GM15510 (cell line): ENCODE data around the gene C16orf96.
A peak's percentile ranks its signal among the peaks of the same experiment; 100 is the strongest.

Experiments used
- POLR2A ChIP-seq: IDR thresholded peaks from 3 replicates; pipeline ENCODE4 v1.6.1; 2011; ENCODE audit warnings: borderline replicate concordance; ENCODE audit not compliant: insufficient read length; ENCODE audit errors: extremely low read depth

The C16orf96 gene

DNA sequence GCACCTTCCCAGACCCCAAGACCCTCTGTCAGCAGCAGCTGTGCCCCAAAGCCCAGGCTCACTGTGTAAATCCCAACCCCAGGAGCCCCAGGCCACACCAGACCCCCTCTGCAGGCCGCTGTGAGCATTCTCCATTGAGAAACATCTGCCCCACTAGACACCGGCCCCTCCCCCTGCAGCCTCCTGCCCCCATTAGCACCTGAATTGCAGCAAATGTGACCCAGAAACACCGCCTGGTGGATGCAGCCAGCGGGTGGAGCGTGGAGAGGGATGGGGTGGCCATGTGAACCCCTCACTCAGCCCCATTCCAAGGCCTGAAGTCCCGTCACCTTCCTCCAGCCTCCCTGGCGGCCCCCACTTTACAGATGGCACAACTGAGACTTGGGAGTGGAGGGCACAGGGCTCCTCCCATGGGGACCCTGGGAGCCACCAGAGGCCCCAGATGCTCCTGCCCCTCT is 56.4 kb downstream of the C16orf96 start:
- no peak for TF ChIP-seq POLR2A

- TF ChIP-seq POLR2A: no peak
These were observed 57.0 kb downstream of the C16orf96 start for GRCh38 chr16:4612977-4613635.

DNA sequence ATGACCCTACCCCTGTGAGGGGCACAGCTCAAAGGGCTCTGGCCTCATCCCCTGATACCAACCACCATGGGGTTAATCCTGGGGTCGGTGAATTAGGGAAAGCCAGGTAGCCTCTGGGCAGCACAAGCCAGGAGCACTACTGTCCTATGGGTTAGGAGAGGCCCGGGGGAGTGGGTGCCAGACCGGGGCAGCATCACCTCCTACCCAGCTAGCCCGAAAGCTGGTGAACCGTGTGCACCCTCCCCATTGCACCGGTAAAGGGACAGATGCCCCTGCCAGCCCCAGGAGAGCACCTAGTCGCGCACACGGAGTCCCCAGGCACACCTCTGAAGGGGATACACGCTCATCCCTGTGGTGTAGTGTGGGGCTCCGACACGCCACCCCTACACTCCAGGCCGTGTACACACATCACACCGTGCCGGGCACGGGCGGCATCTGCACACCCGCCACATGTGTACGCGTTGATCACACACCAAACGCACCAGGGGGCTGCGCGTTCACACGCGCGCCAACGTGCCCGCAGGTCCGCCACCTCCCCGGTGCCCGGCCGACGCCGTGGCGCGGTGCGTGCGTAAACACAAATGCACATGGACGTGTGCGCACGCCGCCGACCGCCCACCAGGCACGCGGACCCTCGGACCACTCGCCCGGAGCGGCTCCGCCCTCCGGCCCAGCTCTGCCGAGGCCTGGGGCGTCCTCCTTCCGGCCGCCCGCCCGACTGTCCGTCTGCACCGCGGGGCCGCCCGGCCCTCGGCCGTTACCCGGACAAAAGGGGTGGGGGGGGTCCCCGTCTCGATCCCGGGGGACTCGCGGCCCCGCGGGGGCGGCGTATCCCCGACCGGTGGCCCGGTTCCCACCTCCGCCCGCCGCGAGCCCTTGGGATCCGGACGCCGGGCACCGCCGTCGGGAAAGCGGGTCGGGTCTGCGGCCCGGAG is 57.8 kb downstream of the C16orf96 start:
- TF ChIP-seq POLR2A: peak; percentile 33

DNA sequence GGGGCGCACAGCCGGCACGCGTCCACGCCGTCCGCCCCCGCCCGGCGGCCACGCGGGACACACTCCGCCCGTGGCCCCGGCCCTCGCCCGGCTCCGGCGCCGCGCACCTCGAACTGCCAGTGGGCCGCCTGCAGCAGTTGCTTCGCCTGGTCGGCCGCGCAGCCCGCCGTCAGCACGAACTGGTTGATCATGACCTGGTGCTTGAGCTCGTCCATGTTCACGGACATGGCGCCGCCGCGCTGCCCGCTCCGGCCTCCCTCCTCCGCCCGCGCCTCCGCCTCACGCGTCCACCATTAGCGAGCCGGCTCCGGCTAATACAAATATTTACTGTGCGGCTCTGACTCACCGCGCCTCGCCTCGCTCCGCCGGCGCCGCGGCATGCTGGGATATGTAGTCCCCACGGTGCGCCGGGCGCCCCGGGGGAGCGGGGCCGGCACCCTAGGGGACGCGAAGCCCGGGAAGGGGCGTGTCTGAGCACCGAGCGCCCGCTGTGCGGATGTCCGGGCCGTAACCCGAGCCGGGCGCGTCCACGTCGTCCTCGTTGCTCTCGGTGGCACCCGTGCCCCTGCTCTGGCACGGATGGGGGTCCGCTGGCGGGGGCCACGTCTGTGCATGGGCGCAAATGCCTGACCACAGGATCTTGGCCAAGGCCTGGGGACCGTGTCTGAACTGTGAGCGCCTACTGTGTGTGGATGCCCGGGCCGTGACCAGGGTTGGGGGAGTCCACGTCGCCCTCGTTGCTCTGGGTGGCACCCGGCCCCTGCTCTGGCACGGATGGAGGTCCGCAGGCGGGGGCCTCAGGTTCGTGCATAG is 58.6 kb downstream of the C16orf96 start, which contains the start of gene UBALD1:
UBALD1 (minus strand) TSS at position 318 of the 813 bp plus-strand sequence; CDS start at position 227, 91 bp downstream.
- peak; percentile 76 for TF ChIP-seq POLR2A

DNA sequence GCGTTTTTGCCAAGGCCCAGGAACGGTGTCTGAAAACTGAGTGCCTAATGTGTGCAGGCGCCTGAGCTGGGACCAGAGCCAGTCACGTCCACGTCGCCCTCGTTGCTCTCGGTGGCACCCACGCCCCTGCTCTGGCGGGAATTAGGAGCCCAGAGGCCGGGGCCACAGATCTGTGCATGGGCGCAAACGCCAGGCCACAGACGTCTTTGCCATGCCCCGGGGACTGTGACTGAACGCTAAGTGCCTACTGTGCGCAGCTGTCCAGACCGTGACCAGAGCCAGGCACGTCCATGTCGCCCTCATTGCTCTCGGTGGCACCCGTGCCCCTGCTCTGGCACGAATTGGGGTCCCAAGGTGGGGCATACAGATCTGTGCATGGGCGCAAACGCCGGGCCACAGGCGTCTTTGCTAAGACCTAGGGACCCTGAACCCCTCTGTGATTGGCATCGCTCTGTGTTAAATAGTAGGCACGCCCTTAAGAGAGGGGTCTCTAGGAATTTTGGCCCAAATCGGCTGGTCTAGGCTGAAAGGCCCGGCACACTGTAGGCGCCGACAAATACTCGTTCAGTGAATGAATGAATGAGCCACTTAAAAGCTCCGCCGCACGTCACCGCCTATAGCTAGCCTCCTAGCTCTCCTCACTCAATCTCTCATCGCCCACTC is 59.4 kb downstream of the C16orf96 start:
- no peak for TF ChIP-seq POLR2A

DNA sequence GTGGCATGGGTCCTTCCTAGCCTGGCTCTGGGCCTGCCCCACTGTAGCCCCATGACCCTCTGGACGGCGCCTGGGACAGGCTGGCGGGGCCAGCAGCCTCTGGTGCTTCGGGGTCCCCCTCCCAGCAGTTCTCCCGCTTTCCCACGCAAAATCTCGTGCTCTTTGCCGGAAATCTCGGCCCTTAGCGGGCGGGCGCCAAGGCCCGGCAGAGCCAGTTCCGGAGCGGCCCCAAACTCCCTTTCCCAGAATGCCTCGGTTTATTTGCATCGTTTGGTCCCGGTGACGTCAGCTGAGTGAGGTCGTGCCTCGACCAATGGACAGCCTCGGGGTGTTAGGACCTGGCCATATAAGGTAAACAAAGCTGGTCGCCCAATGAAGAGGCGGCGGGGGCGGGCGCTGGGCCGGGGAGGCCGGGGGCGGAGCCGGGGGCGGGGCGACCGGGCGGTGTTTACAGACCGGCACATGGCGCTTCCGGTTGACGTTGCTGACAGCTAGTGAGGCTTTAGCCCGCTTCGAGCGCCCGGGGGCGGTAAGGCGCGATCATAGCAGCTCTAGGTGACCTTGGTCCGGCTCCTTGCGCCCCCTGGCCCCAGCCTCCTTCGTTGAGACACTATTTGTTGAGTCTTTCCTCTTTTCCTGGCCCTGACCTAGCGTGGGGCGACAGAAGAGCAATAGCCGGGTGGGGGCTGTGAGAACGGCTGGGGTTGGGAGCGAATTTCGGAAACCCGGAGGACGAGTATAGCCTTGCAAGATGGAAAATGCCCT is 60.1 kb downstream of the C16orf96 start:
- TF ChIP-seq POLR2A: peak; percentile 55

DNA sequence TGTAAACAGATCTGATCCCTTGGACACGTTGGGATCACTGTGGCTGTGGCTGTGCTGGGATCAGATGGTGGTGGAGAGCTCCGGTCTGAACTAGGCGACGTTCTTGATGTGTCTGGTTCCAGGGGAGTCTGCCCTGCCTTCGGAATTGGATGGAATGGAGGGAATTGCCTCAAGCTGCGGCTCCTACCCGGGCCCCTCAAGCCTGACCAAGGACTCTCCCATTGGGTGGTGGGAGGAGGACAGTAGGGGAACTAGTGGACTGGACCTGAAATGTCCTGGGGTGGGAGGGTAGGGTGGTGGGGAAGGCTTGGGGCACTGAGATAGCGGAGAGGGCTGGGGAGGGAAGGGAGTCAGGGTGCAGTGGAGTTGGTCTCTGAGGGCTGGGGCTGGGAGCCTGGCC is 61.7 kb downstream of the C16orf96 start:
- no peak for TF ChIP-seq POLR2A

GRCh38 chr16:4618645-4619418 is 62.7 kb downstream of the C16orf96 start:
- no peak for TF ChIP-seq POLR2A

GRCh38 chr16:4623593-4623992 is 67.5 kb downstream of the C16orf96 start:
- no peak for TF ChIP-seq POLR2A

- TF ChIP-seq POLR2A: peak; percentile 22
These were observed 68.1 kb downstream of the C16orf96 start, which contains the start of gene MGRN1 for GRCh38 chr16:4624015-4624826. Gene MGRN1 (plus strand): TSS chr16:4624826. CDS start chr16:4624961, 135 bp downstream.

DNA sequence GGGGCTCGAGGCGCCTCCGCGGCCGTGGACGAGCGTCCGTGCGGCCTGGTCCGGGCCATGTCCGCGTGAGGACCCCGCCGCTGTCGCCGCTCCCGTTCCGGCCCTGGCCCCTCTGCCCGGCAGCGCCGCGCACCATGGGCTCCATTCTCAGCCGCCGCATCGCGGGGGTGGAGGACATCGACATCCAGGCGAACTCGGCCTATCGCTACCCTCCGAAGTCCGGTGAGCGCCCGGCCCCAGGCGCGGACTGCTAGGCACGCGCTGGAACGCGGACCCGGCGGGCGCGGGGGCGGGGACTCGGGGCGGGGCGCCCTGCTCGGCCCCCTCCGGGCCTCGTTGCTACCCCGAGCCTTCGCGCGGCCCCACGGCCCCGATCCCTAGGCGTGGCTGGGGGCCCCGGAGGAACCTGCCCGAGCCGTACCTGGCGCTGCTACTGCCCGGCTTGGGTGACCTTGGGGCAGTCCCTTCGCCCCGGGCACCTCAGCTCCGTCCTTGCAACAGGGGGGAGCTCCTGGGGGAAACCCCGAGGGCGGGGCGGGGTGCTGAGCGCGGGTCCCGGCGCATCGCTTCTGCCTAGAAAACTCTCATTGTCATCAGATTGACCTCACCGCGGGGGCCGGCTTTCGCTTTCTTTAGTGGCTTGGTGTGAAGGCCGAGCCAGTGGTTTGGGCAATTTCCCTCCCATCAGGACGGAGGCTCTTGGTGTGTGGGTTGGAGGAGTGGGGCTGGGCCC is 68.9 kb downstream of the C16orf96 start:
- TF ChIP-seq POLR2A: peak; percentile 91
